ENCODE results near the gene CARMIL1.

CARMIL1 gene

DNA sequence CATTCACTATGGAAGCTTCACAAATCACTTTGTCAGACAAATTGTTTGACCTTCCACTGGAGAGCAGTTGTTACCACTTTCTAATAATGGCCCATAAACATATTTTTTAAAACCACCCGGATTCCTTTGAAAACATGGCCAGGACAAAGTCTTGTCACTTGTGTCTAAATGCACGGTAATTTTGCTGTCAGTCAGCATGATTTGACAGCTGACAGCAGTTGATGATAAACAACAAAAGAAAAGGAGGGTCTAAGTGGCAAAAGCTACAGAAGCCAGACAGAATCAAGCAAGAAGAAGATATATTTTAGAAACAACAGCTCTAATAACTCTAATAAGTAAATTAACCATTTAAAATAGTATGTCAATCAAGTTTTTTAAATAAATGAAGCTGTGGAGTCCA lies 27.7 kb upstream of the CARMIL1 start:
- no peak for DNase-seq (ENCODE audit: low read depth, low spot score)
- ChIA-PET POLR2A (no interaction called here), CTCF (interaction anchor here (1.2 to 6.9 kb wide), 3 partner anchors 13 to 305 kb away, joined by 7 to 72 read pairs (median 9); no protein-coding TSS in a partner anchor)
- no peak overlapping the region for H3K4me3 ChIP-seq (ENCODE audit: low read depth, low read length)
- TF ChIP-seq, protein P1, sequence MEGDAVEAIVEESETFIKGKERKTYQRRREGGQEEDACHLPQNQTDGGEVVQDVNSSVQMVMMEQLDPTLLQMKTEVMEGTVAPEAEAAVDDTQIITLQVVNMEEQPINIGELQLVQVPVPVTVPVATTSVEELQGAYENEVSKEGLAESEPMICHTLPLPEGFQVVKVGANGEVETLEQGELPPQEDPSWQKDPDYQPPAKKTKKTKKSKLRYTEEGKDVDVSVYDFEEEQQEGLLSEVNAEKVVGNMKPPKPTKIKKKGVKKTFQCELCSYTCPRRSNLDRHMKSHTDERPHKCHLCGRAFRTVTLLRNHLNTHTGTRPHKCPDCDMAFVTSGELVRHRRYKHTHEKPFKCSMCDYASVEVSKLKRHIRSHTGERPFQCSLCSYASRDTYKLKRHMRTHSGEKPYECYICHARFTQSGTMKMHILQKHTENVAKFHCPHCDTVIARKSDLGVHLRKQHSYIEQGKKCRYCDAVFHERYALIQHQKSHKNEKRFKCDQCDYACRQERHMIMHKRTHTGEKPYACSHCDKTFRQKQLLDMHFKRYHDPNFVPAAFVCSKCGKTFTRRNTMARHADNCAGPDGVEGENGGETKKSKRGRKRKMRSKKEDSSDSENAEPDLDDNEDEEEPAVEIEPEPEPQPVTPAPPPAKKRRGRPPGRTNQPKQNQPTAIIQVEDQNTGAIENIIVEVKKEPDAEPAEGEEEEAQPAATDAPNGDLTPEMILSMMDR (IDR thresholded peaks at IDR 0.05; ENCODE audit: insufficient read depth, low read length, missing control alignments), result no peak

DNA sequence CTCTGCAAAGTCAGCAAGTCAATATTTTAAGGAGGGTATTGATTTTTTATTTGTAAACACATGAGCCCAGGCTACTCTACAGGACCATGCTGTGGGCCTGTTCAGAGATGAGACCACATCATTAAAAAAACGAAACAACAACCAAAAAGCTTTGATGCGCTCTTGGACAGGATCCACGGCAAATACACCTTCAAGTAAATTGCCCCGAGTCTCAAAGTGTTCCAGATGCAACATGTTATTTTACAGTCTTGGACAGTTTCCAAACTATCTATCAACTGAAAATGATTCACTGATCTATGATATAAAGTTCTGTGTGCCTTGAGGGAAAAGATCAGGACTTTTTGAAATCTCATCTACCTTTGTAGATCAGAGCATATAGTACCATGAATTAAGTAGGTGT lies 25.8 kb upstream of the CARMIL1 start:
- no peak for DNase-seq (ENCODE audit: low read depth, low spot score)
- TF ChIP-seq, protein P1 (IDR thresholded peaks at IDR 0.05; ENCODE audit: insufficient read depth, low read length, missing control alignments), result no peak
- ChIA-PET POLR2A (no interaction called here), CTCF (interaction anchor here (1.0 to 6.9 kb wide), 4 partner anchors 11 to 238 kb away, joined by 3 to 72 read pairs (median 3); no protein-coding TSS in a partner anchor)
- no peak overlapping the region for H3K4me3 ChIP-seq (ENCODE audit: low read depth, low read length)

DNA sequence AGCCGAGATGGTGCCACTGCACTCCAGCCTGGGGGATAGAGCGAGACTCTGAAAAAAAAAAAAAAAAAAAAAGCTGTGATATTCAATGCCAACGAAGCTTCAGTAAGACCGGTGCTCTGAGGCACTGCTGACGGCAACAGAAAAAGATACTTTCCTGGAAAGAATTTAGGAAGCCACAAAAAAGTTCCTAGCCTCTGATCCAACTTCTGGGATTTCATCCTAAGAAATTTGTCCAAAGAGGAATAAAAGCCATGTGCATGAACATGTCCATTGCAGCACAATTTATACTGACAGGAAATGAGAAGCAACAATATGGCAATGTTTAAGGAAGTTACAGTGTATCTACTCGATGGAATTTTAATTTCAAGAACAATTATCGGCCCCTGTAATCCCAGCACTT lies 24.5 kb upstream of the CARMIL1 start:
- TF ChIP-seq, protein P1 (IDR thresholded peaks at IDR 0.05; ENCODE audit: insufficient read depth, low read length, missing control alignments), result no peak
- CTCF ChIA-PET, result interaction anchor here (0.8 to 6.9 kb wide), 3 partner anchors 10 to 237 kb away, joined by 3 to 72 read pairs (median 3); no protein-coding TSS in a partner anchor

DNA sequence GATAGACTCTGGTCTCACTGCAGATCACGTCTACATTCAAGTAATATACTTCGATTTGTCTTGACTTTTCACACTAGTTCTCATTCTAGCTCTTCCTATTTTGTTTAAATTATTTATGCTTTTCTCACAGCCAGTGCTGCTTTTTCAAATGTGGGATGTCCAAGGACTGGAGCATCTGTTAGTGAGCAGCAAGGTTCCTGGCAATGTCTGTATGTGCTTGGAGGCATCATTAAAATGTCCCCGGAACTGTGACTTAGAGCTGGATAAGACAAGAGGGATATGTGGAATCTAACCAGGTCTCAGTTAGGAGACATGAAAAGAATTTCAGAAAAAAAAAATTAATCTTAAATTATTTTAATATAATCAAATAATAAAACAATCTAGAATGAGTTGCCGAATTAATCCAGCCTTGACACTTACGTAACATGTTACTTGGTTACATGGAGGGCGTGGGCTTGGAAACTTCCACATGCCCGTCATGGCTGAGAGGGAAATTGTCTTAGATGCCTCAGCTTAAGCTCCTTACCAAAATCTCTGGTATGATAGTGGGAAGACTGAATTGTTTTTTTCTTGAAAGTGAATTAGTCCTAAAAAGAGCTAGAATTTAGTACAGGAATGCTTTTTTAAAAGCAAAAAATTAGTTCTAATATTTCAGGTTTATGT lies 21.4 kb upstream of the CARMIL1 start:
- H3K4me3 ChIP-seq (ENCODE audit: low read depth, low read length), result no peak overlapping the region
- DNase-seq (ENCODE audit: low read depth, low spot score), result no peak
- POLR2A ChIA-PET, result no interaction called here
- TF ChIP-seq, protein P1 (IDR thresholded peaks at IDR 0.05; ENCODE audit: insufficient read depth, low read length, missing control alignments), result no peak
- CTCF ChIA-PET, result interaction anchor here (1.1 to 2.8 kb wide), 5 partner anchors 8 to 299 kb away, joined by 4 to 27 read pairs (median 6); partner anchors contain the start of gene CARMIL1

More for the DNA sequence above, 24.5 kb upstream of the CARMIL1 start:
- no peak for DNase-seq (ENCODE audit: low read depth, low spot score)
- POLR2A ChIA-PET, result interaction anchor here (0.6 kb wide), 1 partner anchor 275 kb away, joined by 3 read pairs; no protein-coding TSS in a partner anchor
- H3K4me3 ChIP-seq (ENCODE audit: low read depth, low read length), result no peak overlapping the region

DNA sequence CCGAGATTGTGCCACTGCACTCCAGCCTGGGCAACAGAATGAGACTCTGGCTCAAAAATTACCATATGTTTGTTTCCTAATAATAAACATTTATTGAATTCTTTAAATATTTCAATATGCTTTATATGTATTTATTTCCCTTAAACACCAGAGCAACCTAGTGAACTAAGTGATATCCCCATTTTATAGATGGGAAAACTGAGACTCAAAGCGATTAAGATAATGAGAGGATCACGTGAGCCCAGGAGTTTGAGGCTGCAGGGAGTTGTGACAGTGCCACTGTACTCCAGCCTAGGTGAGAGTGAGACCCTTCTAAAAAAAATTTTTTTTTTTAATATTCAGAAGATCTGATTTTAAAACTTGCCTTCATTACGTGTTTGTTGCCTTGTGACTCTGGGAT lies 19.4 kb upstream of the CARMIL1 start:
- ChIA-PET CTCF (no interaction called here), POLR2A (no interaction called here)
- no peak for DNase-seq (ENCODE audit: low read depth, low spot score)
- TF ChIP-seq, protein P1 (IDR thresholded peaks at IDR 0.05; ENCODE audit: insufficient read depth, low read length, missing control alignments), result no peak
- H3K4me3 ChIP-seq (ENCODE audit: low read depth, low read length), result no peak overlapping the region

DNA sequence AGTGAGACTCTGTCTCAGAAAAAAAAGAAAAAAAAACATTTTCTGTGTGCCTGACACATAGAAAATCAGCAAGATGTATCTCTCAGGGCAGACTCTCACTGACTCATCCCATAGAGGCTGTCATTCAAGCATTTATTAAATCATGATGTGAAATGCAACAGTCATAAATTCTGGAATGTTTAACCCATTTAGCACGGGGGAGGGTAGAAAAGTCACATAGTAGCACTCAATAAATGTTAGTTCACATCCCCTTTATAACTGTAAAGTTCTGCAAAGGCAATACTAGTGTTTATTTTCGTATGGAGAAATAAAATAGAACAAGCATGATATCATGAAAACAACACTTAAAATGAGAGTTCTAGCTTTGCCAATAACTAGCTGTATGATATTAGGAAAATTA lies 15.5 kb upstream of the CARMIL1 start:
- TF ChIP-seq, protein P1 (IDR thresholded peaks at IDR 0.05; ENCODE audit: insufficient read depth, low read length, missing control alignments), result no peak
- DNase-seq (ENCODE audit: low read depth, low spot score), result peak; percentile 19
- POLR2A ChIA-PET, result no interaction called here
- no peak overlapping the region for H3K4me3 ChIP-seq (ENCODE audit: low read depth, low read length)
- CTCF ChIA-PET, result interaction anchor here (0.7 to 6.2 kb wide), 6 partner anchors 11 to 293 kb away, joined by 3 to 109 read pairs (median 80); partner anchors contain the start of gene CARMIL1

Data from AG04449 (cell line).